A549 treated with Hydrocortisone at 1 μM for 4 hours (cell line): ENCODE measurements around the gene FIP1L1. TPM values are rescaled to one million over a fixed set of nuclear protein-coding genes. Genes with fewer than 3 reads are reported as not detected.

Source experiments
- total RNA-seq: library from RNA; stranded (reverse); fragments of 200-300 nt; extraction: Qiagen RNA extraction; gene quantifications from 5 replicates; pipeline ENCODE4 v1.2.3, GENCODE V29; 2022

FIP1L1 gene
- total RNA-seq = 25.6 to 34.8 TPM (median 27.9 TPM) in 5 replicates

GRCh38 chr4:53377319-53378170 is at the start of gene FIP1L1:
Gene FIP1L1, plus strand, starts transcription at chr4:53377641. Its CDS starts 198 bp downstream, at chr4:53377839.

DNA sequence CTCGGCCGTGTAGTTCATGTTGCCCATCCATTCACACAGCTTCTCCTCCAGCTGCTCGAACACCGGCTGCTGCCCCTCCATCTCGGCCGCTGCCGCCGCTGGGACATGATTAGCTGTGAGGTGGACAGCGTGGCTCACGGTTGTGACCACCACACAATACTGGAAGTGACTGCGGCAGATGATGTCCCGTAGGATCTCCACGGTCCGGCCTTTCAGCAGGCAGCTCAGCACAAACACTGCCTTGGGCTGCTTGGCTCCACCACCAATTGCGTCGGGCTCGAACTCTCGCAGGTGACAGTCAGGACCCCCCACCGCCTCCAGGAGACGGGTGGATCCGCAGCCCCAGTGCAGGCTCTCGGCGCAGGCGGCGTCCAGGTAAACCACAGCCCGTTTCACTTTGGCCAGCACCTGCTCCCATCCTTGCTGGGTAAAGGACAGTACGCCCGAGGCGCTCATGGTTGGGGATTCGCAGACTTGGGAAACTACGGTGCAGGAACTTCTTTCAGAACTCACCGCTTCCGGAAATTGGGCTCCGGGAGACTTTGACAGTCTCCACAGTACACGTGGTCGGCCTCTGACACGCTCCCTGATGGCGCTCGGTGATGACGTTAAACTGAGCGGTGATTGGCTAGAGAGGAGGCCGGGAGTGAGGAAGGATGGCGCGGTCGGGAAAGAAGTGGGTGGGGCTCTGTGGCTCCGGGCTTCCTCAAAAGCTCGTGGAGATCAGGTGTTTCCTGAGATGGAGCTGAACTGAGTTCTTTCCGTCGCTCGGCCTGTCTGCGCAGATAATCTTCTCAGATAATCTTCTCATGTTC is 11.7 kb upstream of the FIP1L1 start, which contains the start of gene SCFD2:
SCFD2 (minus strand) TSS at position 576 of the 815 bp plus-strand sequence.

Other genes with a start within 250 kb of the FIP1L1 start
- 6.1 to 7.0 TPM (median 6.6 TPM) in 5 replicates for gene SCFD2, start 11.6 kb upstream of the FIP1L1 start, total RNA-seq
- gene LNX1, start 213.8 kb downstream of the FIP1L1 start, total RNA-seq = 0.03 TPM in 2 of 5 replicates, not detected in the others